Vagina (tissue), 2 donors: ENCODE results near the gene SPECC1L.

Experiments used
- CTCF ChIP-seq, 3 experiments: fragments of 450-650 bp in 2 of 3; fragments of 200-600 bp in 1 of 3; sonication (generic) in 1 of 3; IDR thresholded peaks; one replicate each; pipeline ENCODE4 v1.5.1; 2017 to 2019; ENCODE audit warnings: antibody characterized with exemption in 3 of 3, mild to moderate bottlenecking in 2 of 3, moderate library complexity in 2 of 3
- POLR2A ChIP-seq, 2 donors: fragments of 450-650 bp; IDR thresholded peaks; one replicate each; pipeline ENCODE4 v1.6.1; 2017; ENCODE audit warnings: antibody characterized with exemption in 2 of 2, mild to moderate bottlenecking in 2 of 2, moderate library complexity in 2 of 2
- POLR2AphosphoS5 ChIP-seq, 2 donors: sonication (generic); formaldehyde crosslinking; IDR thresholded peaks; one replicate each; pipeline ENCODE4 v1.9.0; 2017; ENCODE audit warnings: antibody characterized with exemption in 2 of 2, mild to moderate bottlenecking in 2 of 2, low read depth in 1 of 2; ENCODE audit not compliant: insufficient read depth in 1 of 2

DNA sequence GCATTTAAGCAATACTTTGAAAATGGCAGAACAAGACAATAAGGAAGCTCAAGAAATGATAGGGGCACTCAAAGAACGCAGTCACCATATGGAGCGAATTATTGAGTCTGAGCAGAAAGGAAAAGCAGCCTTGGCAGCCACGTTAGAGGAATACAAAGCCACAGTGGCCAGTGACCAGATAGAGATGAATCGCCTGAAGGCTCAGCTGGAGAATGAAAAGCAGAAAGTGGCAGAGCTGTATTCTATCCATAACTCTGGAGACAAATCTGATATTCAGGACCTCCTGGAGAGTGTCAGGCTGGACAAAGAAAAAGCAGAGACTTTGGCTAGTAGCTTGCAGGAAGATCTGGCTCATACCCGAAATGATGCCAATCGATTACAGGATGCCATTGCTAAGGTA lies 51.9 kb downstream of the SPECC1L start:
- TF ChIP-seq CTCF (IDR thresholded peaks at IDR 0.05) (no peak), POLR2AphosphoS5 (IDR thresholded peaks at IDR 0.05; ENCODE audit: insufficient read depth in 1 of 2, low read depth in 1 of 2) (no peak), POLR2A (IDR thresholded peaks at IDR 0.05) (no peak)
